ENCODE results near the gene DHDH. TPM values are rescaled to one million over a fixed set of nuclear protein-coding genes. Genes with fewer than 3 reads are reported as not detected.

DHDH gene
- total RNA-seq, 1 experiment from 2014 or later = not detected

- H3K27me3 ChIP-seq = no peaks in the 10 kb centered on the region
- H3K4me3 ChIP-seq = no peak overlapping the region
- no peaks in the 10 kb centered on the region for H3K36me3 ChIP-seq
- H3K4me1 ChIP-seq = no peaks in the 10 kb centered on the region; the same call in 1 of the 2 replicates
- no peak overlapping the region for H3K27ac ChIP-seq
- DNase-seq = no peak
- no peaks in the 10 kb centered on the region; the same call in 1 of the 2 replicates for H3K9me3 ChIP-seq (replicated peaks)
Observed at GRCh38 chr19:48950830-48951519, 17.5 kb downstream of the DHDH start.

DNA sequence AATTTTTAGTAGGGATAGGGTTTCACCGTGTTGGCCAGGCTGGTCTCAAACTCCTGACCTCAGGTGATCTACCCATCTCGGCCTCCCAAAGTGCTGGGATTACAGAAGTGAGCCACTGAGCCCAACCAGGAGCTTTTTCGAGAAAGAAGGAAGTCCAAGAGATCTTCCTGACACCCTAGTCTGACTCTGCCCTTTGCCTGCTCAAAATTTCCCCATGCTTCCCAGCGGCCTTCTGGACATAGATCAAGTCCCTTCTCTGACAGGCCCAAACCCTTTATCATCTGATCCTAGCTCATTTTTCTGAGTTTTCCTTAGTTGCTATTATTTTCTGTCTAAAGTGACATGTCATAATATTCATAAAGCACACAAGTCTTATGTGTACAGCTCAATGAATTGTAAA, 19.6 kb downstream of the DHDH start:
- peaks cover 2% of the 10 kb centered on the region; the same call in 1 of the 2 replicates for H3K36me3 ChIP-seq
- no peaks in the 10 kb centered on the region for H3K27me3 ChIP-seq
- H3K27ac ChIP-seq = no peak overlapping the region
- DNase-seq = no peak
- no peaks in the 10 kb centered on the region for H3K9me3 ChIP-seq (replicated peaks)
- no peaks in the 10 kb centered on the region; the same call in 1 of the 2 replicates for H3K4me1 ChIP-seq
- H3K4me3 ChIP-seq = no peak overlapping the region

DNA sequence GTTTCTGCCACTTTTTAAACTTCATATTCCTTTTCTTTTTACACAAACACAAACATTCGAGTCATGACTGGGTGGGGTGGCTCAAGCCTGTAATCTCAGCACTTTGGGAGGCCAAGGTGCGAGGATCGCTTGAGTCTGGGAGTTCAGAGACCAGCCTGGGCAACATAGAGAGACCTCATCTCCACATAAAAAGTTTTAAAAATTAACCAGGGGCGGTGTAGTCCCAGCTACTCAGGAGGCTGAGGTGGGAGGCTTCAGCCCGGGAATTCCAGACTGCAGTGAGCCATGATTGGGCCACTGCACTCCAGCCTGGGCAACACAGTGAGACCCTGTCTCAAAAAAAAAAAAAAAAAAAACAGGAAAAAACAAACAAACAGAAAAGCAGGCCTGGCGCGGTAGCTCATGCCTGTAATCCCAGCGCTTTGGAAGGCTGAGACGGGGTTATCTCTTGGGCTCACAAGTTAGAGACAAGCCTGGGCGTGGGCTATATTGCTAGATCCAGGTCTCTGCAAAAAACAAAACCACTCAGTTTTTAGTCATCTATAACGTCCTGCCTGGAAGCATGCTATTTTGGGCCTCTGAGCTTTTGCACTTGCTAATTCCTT, 20.6 kb downstream of the DHDH start:
- H3K27me3 ChIP-seq = no peaks in the 10 kb centered on the region
- DNase-seq = no peak
- no peaks in the 10 kb centered on the region; the same call in 1 of the 2 replicates for H3K4me1 ChIP-seq
- H3K27ac ChIP-seq = peak overlapping the region; percentile 41; the same call in 1 of the 2 replicates
- no peaks in the 10 kb centered on the region for H3K9me3 ChIP-seq (replicated peaks)
- H3K36me3 ChIP-seq = peaks cover 2% of the 10 kb centered on the region; the same call in 1 of the 2 replicates
- peak overlapping the region; percentile 76 for H3K4me3 ChIP-seq

DNA sequence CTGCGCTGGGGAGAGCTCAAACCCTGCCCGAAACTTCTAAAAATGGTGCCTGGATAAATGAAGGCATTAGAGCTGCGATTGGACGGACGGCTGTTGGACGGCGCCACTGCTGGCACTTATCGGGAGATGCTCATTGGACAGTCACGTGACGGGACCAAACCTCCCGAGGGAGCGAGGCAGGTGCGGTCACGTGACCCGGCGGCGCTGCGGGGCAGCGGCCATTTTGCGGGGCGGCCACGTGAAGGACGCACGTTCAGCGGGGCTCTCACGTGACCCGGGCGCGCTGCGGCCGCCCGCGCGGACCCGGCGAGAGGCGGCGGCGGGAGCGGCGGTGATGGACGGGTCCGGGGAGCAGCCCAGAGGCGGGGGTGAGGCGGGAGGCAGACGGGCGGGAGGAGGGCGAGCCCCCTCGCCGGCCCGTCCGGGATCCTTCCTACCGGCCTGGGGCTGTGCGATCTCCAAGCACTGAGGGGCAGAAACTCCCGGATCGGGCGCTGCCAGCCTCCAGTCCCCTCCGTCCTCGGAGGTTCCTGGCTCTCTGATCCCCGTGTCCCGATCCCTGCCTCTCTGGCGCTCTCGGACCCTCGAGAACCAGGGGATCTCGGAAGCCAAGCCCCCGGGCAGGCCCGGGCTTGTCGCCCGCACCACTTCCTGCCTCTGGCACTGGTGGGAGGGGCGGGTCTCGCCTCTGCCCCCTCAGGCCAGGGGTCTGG, 21.3 kb downstream of the DHDH start, which contains the start of gene BAX:
TSS of gene BAX (plus strand) at position 281 of the 713 bp plus-strand sequence. CDS start at position 335, 54 bp downstream.
- Histone ChIP-seq H3K4me1 (no peaks in the 10 kb centered on the region; the same call in 1 of the 2 replicates), H3K9me3 (replicated peaks) (no peaks in the 10 kb centered on the region), H3K4me3 (peak within 1 kb of the TSS; percentile 76), H3K27ac (peak within 1 kb of the TSS; percentile 79), H3K36me3 (peaks cover 2% of the 10 kb centered on the region; the same call in 1 of the 2 replicates), H3K27me3 (no peaks in the 10 kb centered on the region)
- peak; percentile 98 for DNase-seq

- Histone ChIP-seq H3K27ac (peak overlapping the region; percentile 79), H3K4me3 (peak overlapping the region; percentile 76), H3K4me1 (no peaks in the 10 kb centered on the region; the same call in 1 of the 2 replicates), H3K36me3 (peaks cover 2% of the 10 kb centered on the region), H3K27me3 (no peaks in the 10 kb centered on the region), H3K9me3 (replicated peaks) (no peaks in the 10 kb centered on the region)
- DNase-seq = no peak
Observed at GRCh38 chr19:48955308-48955958, 21.9 kb downstream of the DHDH start.

DNA sequence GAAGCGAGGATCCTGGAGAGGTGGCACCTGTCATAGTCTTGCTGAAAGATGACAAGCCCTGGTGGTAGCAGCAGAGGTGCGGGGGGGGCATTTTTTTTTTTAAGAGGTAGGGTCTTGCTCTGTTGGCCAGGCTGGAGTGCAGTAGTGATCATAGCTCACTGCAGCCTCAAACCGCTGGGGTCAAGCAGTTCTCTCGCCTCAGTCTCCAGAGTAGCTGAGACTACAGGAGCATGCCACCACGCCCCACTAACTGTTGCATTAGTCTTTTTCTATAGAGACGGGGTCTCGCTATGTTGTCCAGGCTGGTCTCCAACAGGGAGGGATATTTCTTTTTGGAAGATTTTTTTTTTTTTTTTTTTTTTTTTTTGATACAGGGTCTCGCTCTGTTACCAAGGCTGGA, 24.5 kb downstream of the DHDH start:
- Histone ChIP-seq H3K4me1 (peaks cover 5% of the 10 kb centered on the region; the same call in 1 of the 2 replicates), H3K36me3 (peaks cover 5% of the 10 kb centered on the region), H3K9me3 (replicated peaks) (no peaks in the 10 kb centered on the region), H3K27me3 (no peaks in the 10 kb centered on the region), H3K27ac (no peak overlapping the region), H3K4me3 (no peak overlapping the region)
- DNase-seq = no peak

GRCh38 chr19:48959341-48960239, 26.1 kb downstream of the DHDH start:
- Histone ChIP-seq H3K4me1 (peaks cover 17% of the 10 kb centered on the region), H3K9me3 (replicated peaks) (no peaks in the 10 kb centered on the region), H3K27ac (no peak overlapping the region), H3K27me3 (no peaks in the 10 kb centered on the region), H3K36me3 (peaks cover 5% of the 10 kb centered on the region), H3K4me3 (no peak overlapping the region)
- no peak for DNase-seq

DNA sequence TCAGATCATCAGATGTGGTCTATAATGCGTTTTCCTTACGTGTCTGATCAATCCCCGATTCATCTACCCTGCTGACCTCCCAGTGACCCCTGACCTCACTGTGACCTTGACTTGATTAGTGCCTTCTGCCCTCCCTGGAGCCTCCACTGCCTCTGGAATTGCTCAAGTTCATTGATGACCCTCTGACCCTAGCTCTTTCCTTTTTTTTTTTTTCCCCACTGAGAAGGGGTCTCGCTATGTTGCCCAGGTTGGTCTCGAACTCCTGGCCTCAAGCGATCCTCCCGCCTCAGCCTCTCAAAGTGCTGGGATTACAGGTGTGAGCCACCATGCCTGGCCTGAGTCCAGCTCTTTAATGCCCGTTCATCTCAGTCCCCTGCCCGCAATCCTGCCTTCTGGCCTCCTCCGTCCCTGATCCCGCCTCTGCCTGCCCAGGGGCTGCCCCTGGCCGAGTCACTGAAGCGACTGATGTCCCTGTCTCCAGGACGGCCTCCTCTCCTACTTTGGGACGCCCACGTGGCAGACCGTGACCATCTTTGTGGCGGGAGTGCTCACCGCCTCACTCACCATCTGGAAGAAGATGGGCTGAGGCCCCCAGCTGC, 27.7 kb downstream of the DHDH start:
- Histone ChIP-seq H3K4me1 (peaks cover 18% of the 10 kb centered on the region), H3K27ac (no peak overlapping the region), H3K27me3 (no peaks in the 10 kb centered on the region), H3K36me3 (peaks cover 7% of the 10 kb centered on the region), H3K9me3 (replicated peaks) (no peaks in the 10 kb centered on the region), H3K4me3 (no peak overlapping the region)
- no peak for DNase-seq

DNA sequence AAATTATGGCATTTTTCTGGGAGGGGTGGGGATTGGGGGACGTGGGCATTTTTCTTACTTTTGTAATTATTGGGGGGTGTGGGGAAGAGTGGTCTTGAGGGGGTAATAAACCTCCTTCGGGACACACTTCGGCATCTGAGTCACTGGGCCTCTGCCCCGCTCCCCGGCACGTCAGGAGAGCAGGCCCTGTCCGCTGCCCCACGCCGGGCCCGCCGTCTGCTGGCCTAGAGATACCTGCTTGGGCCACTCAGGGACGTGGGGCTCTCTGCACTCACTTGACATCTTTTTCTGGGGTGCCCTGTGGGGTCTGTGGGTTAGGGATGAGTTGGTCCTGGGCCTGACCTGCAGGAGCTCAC, 28.2 kb downstream of the DHDH start:
- no peak for DNase-seq
- peaks cover 12% of the 10 kb centered on the region for H3K36me3 ChIP-seq
- H3K4me3 ChIP-seq = no peak overlapping the region
- H3K27me3 ChIP-seq = no peaks in the 10 kb centered on the region
- H3K9me3 ChIP-seq (replicated peaks) = no peaks in the 10 kb centered on the region
- no peak overlapping the region for H3K27ac ChIP-seq
- peaks cover 18% of the 10 kb centered on the region for H3K4me1 ChIP-seq

DNA sequence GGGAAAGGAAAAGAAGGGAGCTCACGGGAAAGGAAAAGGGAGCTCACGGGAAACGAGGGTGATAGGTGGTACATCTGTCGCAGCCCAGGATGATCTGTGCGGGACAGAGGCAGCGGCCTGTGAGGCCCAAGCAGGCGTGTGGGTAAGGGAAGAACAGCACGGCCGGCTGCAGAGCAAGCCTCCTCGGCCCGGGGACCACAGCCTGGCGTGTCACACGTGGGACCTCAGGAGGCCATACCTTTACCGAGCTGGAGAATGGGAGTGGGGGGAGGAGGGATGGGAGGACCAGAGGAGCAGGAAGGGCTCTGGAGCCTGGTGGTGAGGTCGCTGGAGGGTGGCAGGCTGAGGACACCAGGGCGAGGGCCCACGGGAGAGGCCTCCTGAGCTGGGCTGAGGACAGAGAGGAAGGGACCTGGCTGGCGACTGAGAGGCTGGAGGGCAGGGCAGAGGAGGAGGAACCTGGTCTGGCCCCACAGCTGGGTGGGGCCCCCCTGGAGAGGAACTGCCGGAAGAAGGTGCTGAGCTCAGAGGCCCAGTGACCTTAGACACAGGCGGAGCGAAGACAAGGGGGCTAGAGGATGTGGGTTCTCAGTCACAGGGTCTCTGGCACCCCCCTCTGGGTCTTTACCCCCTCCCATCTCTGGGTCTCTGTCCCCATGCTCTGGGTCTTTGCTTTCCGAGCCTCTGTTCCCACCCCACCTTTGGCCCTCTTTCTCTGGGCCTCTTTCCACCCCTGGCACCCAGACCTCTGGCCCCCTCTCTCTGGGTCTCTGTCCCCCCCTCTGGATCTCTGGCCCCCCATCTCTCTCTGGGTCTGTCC, 28.7 kb downstream of the DHDH start:
- Histone ChIP-seq H3K9me3 (replicated peaks) (no peaks in the 10 kb centered on the region), H3K4me1 (peaks cover 18% of the 10 kb centered on the region), H3K36me3 (peaks cover 16% of the 10 kb centered on the region), H3K27me3 (no peaks in the 10 kb centered on the region), H3K27ac (peak overlapping the region; percentile 1; the same call in 1 of the 2 replicates), H3K4me3 (no peak overlapping the region)
- peak in 1 of 2 experiments; percentile 24 for DNase-seq

DNA sequence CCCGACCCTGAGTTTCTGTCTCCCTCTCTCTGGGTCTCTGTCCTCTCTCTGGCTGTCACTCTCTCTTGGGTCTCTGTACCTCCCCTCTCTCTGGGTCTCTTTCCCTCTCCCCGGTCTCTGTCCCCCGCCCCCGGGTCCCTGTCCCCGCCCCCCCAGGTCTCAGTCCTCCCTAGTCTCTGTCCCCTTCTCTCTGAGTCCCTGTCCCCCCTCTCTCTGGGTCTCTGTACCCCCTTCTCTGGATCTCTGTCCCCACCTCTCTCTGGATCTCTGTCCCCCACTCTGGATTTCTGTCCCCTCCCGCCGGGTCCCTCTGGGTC, 29.3 kb downstream of the DHDH start:
- Histone ChIP-seq H3K4me3 (no peak overlapping the region), H3K9me3 (replicated peaks) (no peaks in the 10 kb centered on the region), H3K27me3 (no peaks in the 10 kb centered on the region), H3K36me3 (peaks cover 20% of the 10 kb centered on the region), H3K4me1 (peaks cover 18% of the 10 kb centered on the region), H3K27ac (no peak overlapping the region)
- DNase-seq = no peak

DNA sequence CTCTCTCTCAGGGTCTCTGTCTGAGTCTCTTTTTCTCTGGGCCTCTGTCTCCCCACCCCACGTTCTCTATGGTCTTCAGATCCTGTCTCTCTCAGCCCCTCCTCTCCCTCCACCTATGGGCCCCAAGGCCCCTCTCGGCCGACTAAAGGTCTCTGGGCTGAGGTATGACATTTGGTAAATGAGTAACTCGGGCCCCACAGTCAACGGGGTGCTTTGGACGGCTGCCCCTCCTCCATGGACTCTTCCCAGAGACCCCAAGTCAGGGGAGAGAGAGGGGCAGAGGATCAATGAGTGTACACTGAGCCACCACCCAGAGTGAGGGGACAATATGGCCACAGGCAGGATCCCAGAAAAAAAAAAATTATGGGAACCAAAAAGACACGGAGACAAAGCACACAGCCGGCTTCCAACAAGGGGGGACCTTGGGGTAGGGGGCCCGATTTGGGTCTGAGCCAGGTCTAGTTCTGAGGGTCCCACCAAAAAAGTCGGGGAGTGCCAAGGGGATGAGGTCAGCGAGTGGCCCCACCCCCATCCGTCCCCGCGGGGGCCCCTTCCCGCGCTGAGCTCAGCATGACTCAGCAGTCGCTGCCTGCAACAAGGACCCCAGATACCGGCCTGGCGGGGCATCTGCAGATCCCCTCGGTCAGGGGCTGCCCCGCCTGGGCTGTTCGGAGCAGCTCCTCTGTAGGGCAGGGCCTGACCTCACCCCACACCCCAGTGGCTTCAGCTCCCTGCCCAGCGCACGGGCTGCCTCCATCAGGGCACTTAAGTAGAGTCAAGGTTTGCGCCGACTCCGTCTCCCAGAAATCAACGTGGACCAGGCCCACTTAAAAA, 30.1 kb downstream of the DHDH start:
- H3K27ac ChIP-seq = peak overlapping the region; percentile 95
- H3K4me1 ChIP-seq = peaks cover 18% of the 10 kb centered on the region
- peak overlapping the region; percentile 49 for H3K4me3 ChIP-seq
- no peaks in the 10 kb centered on the region for H3K27me3 ChIP-seq
- H3K9me3 ChIP-seq (replicated peaks) = no peaks in the 10 kb centered on the region
- peak; percentile 84 to 89 for DNase-seq
- H3K36me3 ChIP-seq = peaks cover 21% of the 10 kb centered on the region
